ENCODE measurements around the gene CLIC5. TPM values are rescaled to one million over a fixed set of nuclear protein-coding genes. Genes with fewer than 3 reads are reported as not detected.

Gene CLIC5
- polyA plus RNA-seq, 1 donor (not counting 4 experiments of a cell fraction or from before 2014, with no cell fraction given), result 0.09 TPM

GRCh38 chr6:45981046-45981445 lies 34.6 kb downstream of the CLIC5 start:
- TF ChIP-seq CTCF (optimal IDR thresholded peaks at IDR 0.05 in 1 of 3, IDR thresholded peaks at IDR 0.05 in 1 of 3, conservative IDR thresholded peaks at IDR 0.05 in 1 of 3; ENCODE audit: extremely low read depth in 1 of 3, insufficient read depth in 2 of 3, low read length in 3 of 3) (no peak), EZH2 (IDR thresholded peaks at IDR 0.05; ENCODE audit: low read length) (no peak)
- Histone ChIP-seq H4K20me1 (ENCODE audit: control insufficient read depth, extremely low read depth, insufficient read depth, low read length) (no peaks in the 10 kb centered on the region), H3K4me2 (ENCODE audit: control insufficient read depth, extremely low read depth, insufficient read depth, low read depth, low read length) (no peak overlapping the region), H2AFZ (ENCODE audit: control insufficient read depth, low read length) (no peak overlapping the region), H3K79me2 (ENCODE audit: control insufficient read depth, insufficient read depth, low read length) (no peaks in the 10 kb centered on the region), H3K27me3 (ENCODE audit: control insufficient read depth, extremely low read depth, insufficient read depth, low read length) (no peaks in the 10 kb centered on the region), H3K9ac (ENCODE audit: control insufficient read depth, extremely low read depth, insufficient read depth, low read length) (no peak overlapping the region), H3K4me3 (ENCODE audit: control insufficient read depth in 2 of 3, extremely low read depth in 1 of 3, insufficient read depth in 2 of 3, low read depth in 1 of 3, low read length in 3 of 3) (no peak overlapping the region), H3K36me3 (ENCODE audit: control insufficient read depth in 2 of 2, extremely low read depth in 1 of 2, insufficient read depth in 2 of 2, low read length in 2 of 2) (no peaks in the 10 kb centered on the region), H3K9me1 (ENCODE audit: control insufficient read depth, extremely low read depth, insufficient read depth, low read length) (no peaks in the 10 kb centered on the region), H3K27ac (ENCODE audit: control insufficient read depth, insufficient read depth, low read length) (no peak overlapping the region), H3K4me1 (ENCODE audit: control insufficient read depth, extremely low read depth, insufficient read depth, low read length) (no peaks in the 10 kb centered on the region), H3K9me3 (ENCODE audit: control insufficient read depth, low read depth, low read length) (no peaks in the 10 kb centered on the region)
- dilution Hi-C loops (cut with MboI; ENCODE audit: extremely low pct_ligation_motif_present, low sequenced_read_pairs), result no loop called here
- DNase-seq (ENCODE audit: low read depth, low spot score) (no peak), FAIRE-seq (no peak)

GRCh38 chr6:45979311-45979710 lies 36.3 kb downstream of the CLIC5 start:
- Histone ChIP-seq H3K9ac (ENCODE audit: control insufficient read depth, extremely low read depth, insufficient read depth, low read length) (no peak overlapping the region), H3K36me3 (ENCODE audit: control insufficient read depth in 2 of 2, extremely low read depth in 1 of 2, insufficient read depth in 2 of 2, low read length in 2 of 2) (no peaks in the 10 kb centered on the region), H3K79me2 (ENCODE audit: control insufficient read depth, insufficient read depth, low read length) (no peaks in the 10 kb centered on the region), H3K27ac (ENCODE audit: control insufficient read depth, insufficient read depth, low read length) (no peak overlapping the region), H3K4me2 (ENCODE audit: control insufficient read depth, extremely low read depth, insufficient read depth, low read depth, low read length) (no peak overlapping the region), H2AFZ (ENCODE audit: control insufficient read depth, low read length) (no peak overlapping the region), H3K4me1 (ENCODE audit: control insufficient read depth, extremely low read depth, insufficient read depth, low read length) (no peaks in the 10 kb centered on the region), H3K27me3 (ENCODE audit: control insufficient read depth, extremely low read depth, insufficient read depth, low read length) (no peaks in the 10 kb centered on the region), H4K20me1 (ENCODE audit: control insufficient read depth, extremely low read depth, insufficient read depth, low read length) (no peaks in the 10 kb centered on the region), H3K9me3 (ENCODE audit: control insufficient read depth, low read depth, low read length) (no peaks in the 10 kb centered on the region), H3K4me3 (ENCODE audit: control insufficient read depth in 2 of 3, extremely low read depth in 1 of 3, insufficient read depth in 2 of 3, low read depth in 1 of 3, low read length in 3 of 3) (no peak overlapping the region), H3K9me1 (ENCODE audit: control insufficient read depth, extremely low read depth, insufficient read depth, low read length) (no peaks in the 10 kb centered on the region)
- dilution Hi-C loops (cut with MboI; ENCODE audit: extremely low pct_ligation_motif_present, low sequenced_read_pairs), result no loop called here
- FAIRE-seq (no peak), DNase-seq (ENCODE audit: low read depth, low spot score) (no peak)
- no peak for TF ChIP-seq EZH2 (IDR thresholded peaks at IDR 0.05; ENCODE audit: low read length)
- TF ChIP-seq CTCF (optimal IDR thresholded peaks at IDR 0.05 in 1 of 3, IDR thresholded peaks at IDR 0.05 in 1 of 3, conservative IDR thresholded peaks at IDR 0.05 in 1 of 3; ENCODE audit: extremely low read depth in 1 of 3, insufficient read depth in 2 of 3, low read length in 3 of 3), result no peak
